ENCODE data around the gene REPIN1.

GRCh38 chr7:150377196-150377595 lies 8.6 kb downstream of the REPIN1 start:
- TF ChIP-seq EP300 (IDR thresholded peaks at IDR 0.05) (no peak), CTCF (IDR thresholded peaks at IDR 0.05) (no peak), POLR2A (IDR thresholded peaks at IDR 0.05) (no peak)
